ENCODE results near the gene C19orf44.
"Not testable (repeated sequence)": the region's sequence is repeated elsewhere in the genome, so short reads cannot be mapped to it uniquely, and the experiment has no call there.

Gene C19orf44

DNA sequence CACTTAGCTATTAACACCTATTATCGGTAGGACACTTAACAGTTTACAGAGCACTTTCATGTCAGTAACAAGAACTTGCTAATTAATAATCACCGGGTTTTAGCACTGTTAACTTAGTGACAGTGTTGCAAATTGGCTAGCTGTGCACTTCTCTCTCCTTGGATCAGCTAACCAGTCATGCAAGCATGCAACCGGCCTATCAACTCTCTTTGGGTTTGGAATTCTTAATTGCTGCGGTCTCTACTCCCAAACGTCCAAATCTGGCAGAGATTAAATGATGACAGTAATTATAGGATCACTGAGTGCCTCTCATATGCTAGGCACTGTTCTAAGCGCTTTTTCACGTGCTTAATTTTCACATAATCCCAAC lies 25.7 kb upstream of the C19orf44 start:
- no peak for DNase-seq

DNA sequence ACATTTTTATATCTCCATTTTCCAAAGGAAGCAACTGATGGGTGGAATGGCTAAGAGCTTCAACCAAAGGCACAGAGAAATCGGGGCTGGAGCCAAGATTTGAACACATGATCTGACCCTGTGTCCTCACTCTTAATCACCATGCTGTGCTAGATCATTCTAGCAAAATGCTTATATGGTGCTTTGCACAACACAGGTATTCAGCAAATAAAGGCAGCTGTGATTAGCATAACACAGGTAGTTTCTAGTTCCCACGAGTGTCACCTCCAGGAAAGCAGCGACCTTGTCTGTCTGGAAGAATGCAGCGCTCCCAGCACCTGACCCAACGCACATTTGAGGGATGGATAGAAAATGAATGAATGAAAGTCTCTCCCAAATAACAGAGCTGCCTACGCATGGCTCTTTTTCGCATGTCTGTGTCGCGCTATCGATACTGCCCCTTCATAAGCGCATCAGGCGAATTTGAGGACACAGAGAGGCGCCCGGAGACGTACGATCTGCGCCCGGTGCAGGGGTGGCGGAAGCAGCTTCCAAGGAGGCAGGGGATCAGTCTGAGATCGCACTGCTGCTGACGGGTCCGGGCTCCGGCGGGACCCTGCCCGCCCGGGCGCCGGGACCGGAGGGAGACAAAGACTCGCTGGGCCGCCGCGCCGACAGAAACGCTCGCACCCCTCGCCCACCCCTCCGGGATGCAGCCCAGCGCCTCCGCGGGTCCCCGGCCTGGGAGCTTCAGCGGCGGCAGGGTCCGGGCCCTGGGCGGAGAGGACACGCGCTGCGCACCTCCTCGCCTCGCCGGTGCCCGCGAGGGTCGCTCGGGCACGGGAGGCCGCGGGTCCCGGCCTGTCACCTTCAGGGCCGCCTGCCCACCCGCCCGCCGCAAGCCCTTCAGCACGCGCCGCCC lies 25.0 kb upstream of the C19orf44 start:
- DNase-seq: no peak

DNA sequence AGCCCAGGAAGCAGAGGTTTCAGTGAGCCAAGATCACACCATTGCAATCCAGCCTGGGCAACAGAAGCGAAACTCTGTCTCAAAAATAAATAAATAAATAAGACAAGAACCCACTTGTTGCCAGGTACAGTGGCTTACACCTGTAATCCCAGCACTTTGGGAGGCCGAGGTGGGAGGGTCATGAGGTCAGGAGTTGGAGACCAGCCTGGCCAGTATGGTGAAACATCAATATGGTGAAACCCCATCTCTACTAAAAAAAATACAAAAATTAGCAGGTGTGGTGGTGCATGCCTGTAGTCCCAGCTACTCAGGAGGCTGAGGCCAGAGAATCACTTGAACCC lies 23.7 kb upstream of the C19orf44 start:
- DNase-seq: not testable (repeated sequence)

DNA sequence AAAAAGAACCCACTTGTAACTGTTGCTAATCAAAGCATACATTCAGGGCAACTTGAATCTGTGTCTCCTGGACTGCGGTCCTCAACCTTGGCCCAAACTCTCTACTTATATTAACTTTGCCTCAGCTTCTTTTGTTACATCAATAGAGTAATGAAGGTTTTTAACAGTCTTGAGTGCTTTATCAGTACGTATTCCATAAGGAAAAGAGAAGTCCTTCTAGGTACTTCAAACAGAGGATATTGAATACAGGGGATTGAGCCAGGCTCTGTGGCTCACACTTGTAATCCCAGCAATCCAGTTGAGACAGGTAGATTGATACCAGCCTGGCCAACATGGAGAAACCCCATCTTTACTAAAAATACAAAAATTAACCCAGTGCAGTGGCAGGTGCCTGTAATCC lies 23.2 kb upstream of the C19orf44 start:
- DNase-seq: no peak

DNA sequence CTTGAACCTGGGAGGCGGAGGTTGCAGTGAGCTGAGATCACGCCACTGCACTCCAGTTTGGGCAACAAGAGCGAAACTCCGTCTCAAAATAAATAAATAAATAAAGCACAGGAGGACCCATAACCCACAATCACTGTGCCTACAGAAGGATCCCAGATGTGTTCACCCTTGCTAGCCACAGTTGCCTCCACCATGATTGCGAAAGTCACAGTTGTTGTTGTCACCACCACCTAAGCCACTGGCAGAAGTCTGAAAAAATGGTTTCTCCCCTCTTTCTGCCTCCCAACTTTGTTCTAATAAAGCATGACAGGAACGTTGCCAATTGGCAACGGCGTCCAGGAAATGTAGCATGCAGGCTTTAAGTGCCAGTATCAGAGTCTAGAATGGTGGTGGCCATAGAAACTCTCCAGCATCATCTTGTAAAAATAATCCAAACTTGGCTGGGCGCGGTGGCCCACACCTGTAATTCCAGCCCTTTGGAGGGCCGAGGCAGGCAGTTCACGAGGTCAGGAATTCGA lies 22.3 kb upstream of the C19orf44 start:
- DNase-seq: no peak

DNA sequence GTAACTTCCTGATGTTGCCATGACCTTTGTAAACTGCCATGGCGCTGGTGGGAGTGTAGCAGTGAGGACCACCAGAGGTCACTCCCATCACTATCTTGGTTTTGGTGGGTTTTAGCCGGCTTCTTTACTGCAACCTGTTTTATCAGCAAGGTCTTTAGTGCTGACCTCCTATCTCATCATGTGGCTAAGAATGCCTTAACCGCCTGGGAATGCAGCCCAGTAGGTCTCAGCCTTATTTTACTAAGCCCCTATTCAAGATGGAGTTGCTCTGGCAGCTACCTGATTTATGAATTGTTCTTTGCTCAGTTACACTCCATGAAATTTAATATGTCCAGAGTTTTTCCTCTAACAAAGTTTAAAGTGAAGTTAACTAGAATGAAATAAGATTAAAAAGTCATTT lies 19.8 kb upstream of the C19orf44 start:
- no peak for DNase-seq

DNA sequence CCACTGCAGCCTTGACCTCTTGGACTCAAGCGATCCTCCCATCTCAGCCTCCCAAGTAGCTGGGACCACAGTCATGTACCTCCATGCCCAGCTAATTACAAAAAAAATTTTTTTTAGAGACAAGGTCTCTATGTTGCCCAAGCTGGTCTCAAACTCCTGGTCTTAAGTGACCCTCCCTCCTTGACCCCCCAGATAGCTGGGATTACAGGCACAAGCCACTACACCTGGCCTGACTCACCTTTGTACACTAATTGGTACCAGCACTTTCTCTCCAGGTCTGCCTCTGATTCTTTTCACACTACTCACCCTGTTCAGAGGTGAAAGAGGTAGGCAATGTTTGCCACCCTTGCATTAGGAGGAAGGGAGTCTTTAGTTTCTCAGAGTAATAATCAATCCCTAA lies 18.9 kb upstream of the C19orf44 start:
- no peak for DNase-seq

DNA sequence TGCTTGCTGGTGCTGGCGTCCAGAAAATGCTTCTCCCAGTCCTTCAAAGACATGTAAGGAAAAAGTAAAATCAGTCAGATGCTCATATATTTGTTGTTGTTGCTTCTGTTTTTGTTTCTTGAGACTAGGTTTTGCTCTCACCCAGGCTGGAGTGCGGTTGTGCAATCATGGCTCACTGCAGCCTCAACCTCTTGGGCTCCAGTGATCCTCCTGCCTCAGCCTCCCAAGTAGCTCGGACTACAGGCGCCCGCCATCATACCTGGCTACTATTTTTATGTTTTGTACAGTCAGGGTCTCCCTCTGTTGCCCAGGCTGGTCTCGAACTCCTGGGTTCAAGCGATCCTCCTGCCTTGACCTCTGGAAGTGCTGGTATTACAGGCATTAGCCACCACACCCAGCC lies 13.4 kb upstream of the C19orf44 start:
- no peak for DNase-seq

DNA sequence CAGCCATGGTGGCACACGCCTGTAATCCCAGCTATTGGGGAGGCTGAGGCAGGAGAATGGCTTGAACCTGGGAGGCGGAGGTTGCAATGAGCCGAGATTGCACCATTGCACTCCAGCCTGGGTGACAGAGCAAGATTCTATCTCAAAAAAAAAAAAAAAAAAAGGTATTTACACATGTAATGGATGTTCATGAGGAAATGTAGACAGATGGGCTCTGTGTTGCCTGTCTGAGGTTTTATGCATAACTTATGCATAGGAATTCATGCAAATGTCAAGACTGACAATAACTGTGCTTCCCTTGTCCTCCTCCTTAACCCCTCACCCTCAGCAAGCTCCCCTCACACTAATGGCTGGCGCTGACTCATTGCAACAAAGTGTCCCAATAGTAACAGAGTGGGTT lies 9.7 kb upstream of the C19orf44 start:
- not testable (repeated sequence) for DNase-seq

DNA sequence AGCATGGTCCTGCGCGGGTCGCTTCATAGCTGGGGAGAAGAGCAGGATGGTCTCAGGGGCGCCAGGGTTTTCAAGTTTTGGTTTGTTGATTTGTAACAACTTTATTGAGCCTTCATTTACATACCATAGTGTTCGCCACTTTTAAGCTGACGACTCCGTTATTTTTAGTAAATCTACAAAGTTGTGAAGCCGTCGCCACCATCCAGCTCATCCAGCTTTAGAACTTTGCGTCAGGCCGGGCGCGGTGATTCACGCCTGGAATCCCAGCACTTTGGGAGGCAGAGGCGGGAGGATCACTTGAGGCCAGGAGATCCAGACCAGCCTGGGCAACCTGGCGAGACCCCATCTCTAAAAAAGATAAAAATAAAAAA lies 404 bp downstream of the C19orf44 start:
- no peak for DNase-seq

DNA sequence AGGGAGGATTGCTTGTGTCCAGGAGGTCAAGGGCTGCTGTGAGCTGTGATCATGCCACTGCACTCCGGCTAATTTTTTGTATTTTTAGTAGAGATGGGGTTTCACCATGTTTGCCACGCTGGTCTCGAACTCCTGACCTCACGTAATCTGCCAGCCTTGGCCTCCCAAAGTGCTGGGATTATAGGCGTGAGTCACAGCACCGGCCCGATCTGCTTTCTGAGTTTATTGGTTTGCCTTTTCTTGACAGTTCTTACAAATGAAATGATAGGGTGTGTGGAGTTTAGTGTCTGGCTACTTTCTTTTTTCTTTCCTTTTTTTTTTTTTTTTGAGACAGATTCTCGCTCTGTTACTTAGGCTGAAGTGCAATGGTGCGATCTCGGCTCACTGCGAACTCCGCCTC lies 848 bp downstream of the C19orf44 start:
- DNase-seq: no peak

DNA sequence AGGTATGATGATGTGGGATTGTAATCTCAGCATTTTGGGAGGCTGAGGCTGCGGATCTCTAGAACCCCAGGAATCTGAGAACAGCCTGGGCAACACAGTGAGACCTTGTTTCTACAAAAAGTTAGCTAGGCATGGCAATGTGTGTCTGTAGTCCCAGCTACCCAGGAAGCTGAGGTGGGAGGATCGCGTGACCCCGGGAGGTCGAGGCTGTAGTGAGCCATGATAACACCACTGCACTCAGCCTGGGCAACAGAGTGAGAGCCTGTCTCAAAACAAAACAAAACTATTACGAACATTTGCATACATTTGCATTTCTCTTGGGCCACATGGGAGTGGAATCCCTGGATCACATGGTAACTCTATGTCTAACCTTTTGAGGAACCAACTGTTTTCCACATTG lies 1.6 kb downstream of the C19orf44 start:
- DNase-seq: no peak

DNA sequence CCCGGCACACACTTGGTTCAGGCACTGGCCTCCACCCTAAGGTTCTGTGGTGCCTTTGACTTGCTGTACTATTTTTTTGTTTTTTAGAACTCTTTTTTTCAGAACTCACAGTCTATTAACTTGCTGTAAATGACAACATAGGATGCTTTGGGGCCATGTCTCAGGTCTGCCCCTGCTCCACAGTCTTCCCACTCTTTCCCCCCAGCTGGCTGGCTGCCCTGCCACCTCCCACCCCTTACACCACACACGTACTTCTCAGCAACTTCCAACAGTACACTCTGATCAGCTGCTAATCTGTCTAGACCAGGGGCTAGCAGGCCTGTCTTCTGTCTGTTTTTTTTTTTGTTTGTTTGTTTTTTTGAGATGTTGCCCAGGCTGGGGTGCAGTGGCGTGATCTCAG lies 8.1 kb downstream of the C19orf44 start:
- no peak for DNase-seq

DNA sequence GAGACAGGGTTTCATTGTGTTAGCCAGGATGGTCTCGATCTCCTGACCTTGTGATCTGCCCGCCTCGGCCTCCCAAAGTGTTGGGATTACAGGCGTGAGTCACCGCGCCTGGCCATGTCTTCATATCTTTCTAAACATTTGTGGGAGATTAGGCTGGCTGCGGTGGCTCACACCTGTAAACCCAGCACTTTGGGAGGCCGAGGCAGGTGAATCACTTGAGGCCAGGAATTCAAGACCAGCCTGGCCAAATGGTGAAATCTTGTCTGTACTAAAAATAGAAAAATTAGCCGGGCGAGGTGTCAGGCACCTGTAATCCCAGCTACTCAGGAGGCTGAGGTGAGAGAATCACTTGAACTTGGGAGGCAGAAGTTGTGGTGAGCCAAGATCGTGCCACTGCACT lies 10.0 kb downstream of the C19orf44 start:
- not testable (repeated sequence) for DNase-seq

DNA sequence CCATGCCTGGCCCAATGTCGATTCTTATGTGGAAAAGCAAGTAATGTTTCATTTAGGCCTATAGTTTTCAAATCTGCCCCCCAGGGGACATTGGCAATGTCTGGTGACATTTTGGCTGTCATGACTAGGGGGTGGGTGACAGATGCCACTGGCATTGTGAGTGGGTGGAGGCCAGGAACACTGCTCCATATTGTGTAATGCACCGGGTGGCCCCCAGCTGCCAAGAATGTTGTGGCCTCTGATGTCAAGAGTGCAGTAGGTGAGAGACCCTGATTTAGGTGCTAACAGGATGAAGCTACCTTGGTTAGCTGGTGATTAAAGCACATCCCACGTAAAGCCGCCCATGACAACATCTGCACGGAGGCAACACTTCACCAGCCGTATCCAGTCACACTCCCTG lies 10.8 kb downstream of the C19orf44 start:
- no peak for DNase-seq

DNA sequence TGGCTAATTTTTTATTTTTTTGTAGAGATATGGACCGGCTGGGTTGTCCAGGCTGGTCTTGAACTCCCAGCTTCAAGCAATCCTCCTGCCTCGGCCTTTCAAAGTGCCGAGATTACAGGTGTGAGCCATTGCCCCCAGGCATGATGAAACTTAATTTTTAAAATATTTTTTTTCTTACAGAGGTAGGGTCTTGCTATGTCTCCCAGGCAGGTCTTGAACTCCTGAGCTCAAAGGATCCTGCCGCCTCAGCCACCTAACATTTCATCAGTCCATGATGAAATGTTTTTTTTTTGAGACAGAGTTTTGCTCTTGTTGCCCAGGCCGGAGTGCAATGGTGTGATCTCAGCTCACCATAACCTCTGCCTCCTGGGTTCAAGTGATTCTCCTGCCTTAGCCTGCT lies 12.4 kb downstream of the C19orf44 start:
- DNase-seq: no peak

DNA sequence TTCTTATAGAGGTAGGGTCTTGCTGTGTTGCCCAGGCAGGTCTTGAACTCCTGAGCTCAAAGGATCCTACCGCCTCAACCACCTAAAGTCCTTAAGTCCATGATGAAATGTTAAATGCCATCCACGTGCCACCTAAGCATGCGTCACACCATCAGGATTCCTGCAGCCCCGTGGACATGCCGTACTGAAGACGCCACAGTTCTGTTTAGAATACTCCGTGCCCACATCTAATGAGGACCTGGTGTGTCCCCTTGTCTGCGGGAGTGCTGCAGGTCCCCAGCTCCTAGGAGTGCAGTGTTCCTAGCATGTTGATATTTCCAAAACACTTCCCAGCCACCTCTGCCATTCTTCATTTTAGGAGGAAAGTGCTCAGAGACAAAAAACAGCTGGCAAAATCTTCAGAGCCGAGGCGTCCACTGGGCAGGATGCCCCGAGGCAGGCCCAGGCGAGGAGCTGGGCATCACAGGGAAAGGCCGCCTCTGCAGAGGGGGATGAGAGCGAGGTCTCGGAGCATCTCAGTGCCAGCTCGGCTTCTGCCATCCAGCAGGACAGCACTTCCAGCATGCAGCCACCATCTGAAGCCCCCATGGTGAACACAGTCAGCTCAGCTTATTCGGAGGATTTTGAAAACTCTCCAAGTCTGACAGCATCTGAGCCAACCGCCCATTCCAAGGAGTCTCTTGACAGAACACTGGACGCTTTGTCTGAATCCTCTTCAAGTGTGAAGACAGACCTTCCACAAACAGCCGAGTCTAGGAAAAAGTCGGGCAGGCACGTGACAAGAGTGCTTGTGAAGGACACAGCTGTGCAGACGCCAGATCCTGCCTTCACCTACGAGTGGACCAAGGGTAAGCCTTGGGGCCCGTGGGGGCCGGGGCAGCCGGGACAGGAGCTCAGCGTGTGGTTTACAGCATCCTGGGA lies 13.2 kb downstream of the C19orf44 start:
- DNase-seq: no peak

DNA sequence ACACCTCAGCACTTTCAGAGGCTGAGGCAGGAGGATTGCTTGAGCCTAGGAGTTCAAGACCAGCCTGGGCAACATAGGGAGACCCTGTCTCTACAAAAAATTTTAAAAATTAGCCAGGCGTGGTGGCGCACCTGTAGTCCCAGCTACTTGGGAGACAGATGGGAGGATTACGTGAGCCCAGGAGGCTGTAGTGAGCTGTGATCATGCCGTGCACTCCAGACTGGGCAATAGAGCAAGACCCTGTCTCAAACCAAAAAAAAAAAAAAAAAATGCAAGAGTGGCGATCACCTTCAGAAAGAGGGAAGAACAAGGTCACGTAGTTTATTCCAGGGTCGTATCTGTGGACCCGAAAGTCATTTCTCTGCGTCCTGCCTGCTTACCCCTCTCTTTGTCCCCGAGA lies 16.4 kb downstream of the C19orf44 start:
- not testable (repeated sequence) for DNase-seq

DNA sequence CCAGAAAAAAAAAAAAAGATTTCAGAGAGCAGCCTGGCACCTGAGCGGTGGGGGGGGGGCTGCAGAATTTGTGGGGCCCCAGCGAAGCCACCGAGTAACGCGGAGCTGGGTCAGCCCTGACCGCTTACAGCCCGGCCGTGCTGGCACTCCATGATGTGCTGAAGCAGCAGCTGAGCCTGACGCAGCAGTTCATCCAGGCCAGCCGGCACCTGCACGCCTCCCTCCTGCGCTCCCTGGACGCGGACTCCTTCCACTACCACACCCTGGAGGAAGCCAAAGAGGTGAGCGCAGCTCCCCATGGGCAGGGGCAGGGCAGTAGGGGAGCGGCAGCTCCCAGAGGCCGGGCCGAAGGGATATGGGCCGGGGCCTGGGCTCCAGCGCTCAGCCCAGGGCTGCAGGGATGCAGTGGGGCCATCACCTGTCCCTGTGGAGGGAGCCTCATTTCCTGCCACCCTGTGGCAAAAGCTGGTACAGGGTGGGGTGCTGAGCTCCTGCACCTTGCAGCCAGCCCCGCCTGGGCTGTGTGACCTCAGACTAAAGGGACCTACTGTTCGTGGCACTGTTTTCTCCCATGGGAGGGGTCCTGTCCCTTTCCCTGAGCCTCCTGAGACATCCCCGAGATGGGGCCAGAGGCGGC lies 18.3 kb downstream of the C19orf44 start:
- no peak for DNase-seq

DNA sequence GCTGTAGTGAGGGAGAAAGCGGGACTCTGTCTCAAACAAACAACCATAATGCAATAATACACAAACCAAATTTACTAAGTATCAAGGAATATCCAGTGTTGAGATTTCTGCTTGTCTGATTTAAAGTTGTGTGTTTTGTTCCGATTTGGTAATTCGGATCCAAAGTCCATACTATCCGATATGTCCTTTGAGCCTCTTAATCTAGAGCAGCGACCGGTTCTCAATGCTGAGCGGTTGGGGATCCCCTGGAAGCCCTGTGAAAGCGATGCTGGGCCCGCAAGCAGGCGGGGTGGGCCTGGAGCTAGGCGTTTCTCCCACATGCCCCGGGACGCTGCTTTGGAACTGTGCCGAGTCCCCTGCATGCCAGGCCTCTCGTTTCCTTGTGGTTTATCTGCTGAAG lies 20.2 kb downstream of the C19orf44 start:
- no peak for DNase-seq

DNA sequence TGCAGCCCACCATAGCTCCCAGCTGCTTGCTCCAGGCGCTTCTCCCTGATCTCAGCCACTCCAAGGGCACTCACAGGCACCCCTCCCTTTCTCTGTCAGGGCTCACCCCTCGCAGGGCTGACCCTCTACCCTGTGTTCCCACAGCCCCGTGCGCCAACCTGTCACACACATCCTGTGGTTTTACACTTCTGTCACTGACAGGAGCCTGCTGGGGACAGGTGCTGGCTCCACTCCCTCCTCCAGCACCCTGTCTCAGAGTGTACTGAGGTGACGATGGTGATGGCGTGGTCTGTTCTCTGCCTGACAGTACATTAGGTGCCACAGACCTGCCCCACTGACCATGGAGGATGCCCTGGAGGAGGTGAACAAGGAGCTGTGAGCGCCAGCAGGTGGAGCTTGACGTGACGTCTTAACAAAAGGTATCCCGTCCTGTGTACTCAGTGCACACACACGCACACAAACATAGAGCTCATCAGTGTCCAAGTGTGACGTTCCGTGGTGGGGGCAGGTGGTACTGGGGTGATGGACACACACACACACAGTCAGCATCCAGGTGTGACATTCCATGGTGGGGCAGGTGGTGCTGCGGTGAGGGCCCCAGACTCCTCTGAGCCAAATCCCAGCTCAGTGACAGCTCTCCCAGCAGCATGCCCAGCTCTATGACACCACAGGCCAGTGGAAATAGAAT lies 20.9 kb downstream of the C19orf44 start:
- no peak for DNase-seq

DNA sequence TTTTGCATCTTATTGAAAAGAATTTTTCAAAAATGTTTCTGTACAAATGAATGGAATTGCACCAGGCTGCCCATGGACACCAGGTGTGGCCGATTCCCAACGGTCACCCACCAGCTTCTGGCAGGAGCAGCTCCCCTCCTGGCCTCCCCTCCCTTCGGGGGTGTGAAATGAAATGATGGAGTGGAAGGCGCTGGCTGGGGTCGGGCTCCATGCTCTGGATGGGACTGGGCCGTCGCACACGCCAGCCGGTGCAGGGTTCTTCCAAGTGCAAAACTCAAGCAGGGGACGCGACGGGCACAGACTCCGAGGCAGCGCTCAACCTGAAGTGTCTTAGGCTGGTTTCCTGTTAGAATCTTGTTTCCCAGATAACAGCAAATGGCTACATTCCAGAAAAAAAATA lies 21.9 kb downstream of the C19orf44 start:
- no peak for DNase-seq

Measured in activated CD4-positive, alpha-beta T cell treated with anti-CD3 and anti-CD28 coated beads, Interleukin-2, amount 50 U/mL, for 4 hours (primary cell).